Suprapubic skin (tissue), 4 donors: Measurements from ENCODE around the gene GNL2.

Source experiments
- POLR2A ChIP-seq, 2 donors: fragments of 450-650 bp; IDR thresholded peaks; one replicate each; pipeline ENCODE4 v1.6.1; 2017; ENCODE audit warnings: antibody characterized with exemption in 2 of 2, mild to moderate bottlenecking in 2 of 2, moderate library complexity in 2 of 2
- POLR2AphosphoS5 ChIP-seq, 3 donors: sonication (generic); formaldehyde crosslinking; IDR thresholded peaks; one replicate each; pipeline ENCODE4 v1.6.1; 2017; ENCODE audit warnings: antibody characterized with exemption in 3 of 3
- TF ChIP-seq, protein P1 (sequence below), 2 donors: fragments of 200-600 bp in 1 of 2; fragments of 450-650 bp in 1 of 2; sonication (generic) in 1 of 2; IDR thresholded peaks; one replicate each; pipeline ENCODE4 v1.5.1; 2016 to 2019; ENCODE audit warnings: antibody characterized with exemption in 2 of 2, mild to moderate bottlenecking in 1 of 2, moderate library complexity in 1 of 2

DNA sequence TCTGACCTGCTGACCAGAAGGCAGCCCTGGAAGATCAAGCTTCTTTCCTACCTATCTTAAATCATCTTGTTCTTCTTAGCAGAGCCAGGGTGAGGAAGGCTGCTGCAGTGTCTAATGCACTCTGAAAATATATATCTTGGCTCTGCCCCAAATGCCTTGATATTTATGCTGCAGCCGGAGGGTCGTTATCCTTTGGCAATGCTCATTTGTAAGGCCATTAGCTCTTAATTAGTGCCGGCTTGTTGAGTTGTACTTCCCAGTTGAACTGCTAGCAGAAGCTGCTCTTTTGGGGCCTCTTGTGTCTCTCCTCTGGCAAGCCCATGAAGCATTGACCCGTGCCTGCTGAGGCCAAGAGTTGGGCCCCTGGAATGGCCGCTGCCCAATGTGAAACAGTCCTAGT, 4.2 kb upstream of the GNL2 start:
- TF ChIP-seq, protein P1, sequence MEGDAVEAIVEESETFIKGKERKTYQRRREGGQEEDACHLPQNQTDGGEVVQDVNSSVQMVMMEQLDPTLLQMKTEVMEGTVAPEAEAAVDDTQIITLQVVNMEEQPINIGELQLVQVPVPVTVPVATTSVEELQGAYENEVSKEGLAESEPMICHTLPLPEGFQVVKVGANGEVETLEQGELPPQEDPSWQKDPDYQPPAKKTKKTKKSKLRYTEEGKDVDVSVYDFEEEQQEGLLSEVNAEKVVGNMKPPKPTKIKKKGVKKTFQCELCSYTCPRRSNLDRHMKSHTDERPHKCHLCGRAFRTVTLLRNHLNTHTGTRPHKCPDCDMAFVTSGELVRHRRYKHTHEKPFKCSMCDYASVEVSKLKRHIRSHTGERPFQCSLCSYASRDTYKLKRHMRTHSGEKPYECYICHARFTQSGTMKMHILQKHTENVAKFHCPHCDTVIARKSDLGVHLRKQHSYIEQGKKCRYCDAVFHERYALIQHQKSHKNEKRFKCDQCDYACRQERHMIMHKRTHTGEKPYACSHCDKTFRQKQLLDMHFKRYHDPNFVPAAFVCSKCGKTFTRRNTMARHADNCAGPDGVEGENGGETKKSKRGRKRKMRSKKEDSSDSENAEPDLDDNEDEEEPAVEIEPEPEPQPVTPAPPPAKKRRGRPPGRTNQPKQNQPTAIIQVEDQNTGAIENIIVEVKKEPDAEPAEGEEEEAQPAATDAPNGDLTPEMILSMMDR (IDR thresholded peaks at IDR 0.05) = no peak
- TF ChIP-seq POLR2AphosphoS5 (IDR thresholded peaks at IDR 0.05) (no peak), POLR2A (IDR thresholded peaks at IDR 0.05) (no peak)
